GM15510 (cell line): ENCODE data around the gene ABCB10.

Source experiments
- POLR2A ChIP-seq: IDR thresholded peaks from 3 replicates; pipeline ENCODE4 v1.6.1; 2011; ENCODE audit warnings: borderline replicate concordance; ENCODE audit not compliant: insufficient read length; ENCODE audit errors: extremely low read depth

The ABCB10 gene

DNA sequence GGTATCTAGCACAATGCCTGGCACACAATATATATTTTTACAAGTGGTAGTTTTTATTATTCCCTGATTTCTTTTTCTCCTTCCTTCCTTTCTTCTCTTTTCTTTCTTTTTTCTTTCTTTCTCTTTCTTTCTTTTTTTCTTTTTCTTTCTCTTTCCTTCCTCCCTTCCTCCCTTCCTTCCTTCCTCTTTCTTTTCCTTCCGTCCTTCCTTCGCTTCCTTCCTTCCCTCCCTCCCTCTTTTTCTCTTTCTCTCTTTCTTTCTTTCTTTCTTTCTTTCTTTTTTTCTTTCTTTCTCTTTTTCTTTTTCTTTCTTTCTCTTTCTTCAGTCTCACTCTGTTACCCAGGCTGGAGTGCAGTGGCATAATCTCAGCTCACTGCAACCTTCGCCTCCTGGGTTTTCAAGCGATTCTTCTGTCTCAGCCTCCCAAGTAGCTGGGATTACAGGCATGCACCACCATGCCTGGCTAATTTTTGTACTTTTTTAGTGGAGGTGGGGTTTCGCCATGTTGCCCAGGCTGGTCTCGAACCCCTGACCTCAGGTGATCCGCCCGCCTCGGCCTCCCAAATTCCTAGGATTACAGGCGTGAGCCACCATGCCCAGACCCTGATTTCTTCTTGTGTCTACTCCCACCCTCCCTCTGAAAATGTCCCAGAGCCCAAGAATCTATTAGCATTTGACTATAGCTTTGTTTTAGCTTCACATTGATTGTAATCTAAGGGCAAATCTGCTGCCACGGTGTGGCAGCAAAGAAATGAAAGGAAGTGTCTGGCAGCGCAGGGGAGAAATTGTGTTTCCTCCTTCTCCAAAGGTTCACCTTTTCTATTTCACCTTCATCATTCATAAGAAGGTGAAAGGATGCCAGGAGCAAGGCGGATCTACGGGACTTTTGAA lies 19.9 kb upstream of the ABCB10 start:
- TF ChIP-seq POLR2A = no peak

DNA sequence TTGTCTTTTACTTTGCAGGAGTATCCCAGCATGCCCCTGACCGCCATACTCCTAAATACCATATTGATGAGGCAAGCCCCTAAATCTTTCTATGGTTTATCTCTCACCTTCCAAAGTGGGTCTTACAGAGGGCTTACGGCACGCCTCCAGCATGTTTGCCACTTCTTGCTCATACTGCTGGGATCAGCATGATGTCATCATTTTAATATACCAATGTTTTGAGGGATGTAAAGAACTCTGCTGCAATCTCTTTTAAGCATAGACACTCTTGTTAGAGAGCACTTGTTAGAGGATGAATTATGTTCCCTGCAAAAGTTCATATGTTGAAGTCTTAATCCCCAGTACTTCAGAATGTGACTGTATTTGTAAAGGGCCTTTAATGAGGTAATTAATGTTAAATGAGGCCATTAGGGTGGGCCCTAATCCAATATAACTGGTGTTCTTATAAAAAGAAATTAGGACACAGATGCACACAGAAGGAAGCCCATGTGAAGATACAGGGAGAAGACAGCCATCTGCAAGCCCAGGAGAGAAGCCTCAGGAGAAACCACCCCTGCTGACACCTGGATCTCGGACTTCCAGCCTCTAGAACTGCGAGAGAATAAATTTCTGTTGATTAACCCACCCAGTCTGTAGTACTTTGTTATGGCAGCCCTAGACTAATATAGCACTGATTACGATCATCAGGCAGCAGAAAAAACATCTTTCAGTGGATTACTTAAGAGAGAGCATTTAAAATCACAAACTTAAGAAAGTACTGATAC lies 16.4 kb upstream of the ABCB10 start:
- no peak for TF ChIP-seq POLR2A

DNA sequence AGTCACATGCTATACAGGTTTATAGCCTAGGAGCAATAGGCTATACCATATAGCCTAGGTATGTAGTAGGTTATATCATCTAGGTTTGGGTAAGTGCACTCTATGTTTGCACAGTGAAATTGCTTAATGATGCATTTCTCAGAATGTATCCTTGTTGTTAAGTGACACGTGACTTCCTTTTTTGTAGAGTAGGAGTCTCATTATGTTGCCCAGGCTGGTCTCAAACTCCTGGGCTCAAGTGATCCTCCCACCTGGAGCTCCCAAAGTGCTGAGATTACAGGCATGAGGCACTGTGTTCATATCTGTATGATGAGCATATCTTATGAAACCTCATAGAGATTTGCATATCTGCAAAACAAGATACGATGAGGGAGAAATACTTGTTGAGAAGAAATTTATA lies 13.8 kb upstream of the ABCB10 start:
- TF ChIP-seq POLR2A = no peak

DNA sequence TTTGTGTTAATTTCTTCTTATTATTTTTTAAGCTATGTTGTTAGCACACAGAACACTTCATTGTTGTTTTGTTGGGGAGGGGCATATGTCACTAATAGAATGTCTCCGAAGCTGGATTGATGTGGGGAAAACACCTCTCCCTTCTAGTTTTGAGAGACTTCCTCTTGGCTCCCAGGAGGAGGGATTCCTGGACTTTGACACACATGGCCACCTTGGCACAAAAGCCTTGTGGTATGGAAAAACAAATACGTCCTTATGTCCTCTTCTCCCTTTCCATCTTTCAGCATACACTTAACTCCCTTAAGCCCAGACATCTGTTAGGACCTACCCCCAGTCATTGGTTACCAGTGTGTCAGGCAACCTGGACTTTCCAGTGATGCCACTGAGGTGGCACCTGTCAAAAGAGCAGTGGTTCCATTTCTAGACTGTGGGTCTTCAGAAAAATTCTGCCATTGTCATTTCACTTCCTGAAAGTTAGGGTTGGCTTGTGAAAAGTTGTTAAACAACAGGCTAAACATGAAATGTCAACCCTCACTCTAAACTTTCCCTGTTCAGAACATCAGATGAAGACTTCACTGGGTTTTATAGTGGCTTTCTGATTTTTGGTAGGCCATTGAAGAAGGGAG lies 12.5 kb upstream of the ABCB10 start:
- TF ChIP-seq POLR2A = no peak

DNA sequence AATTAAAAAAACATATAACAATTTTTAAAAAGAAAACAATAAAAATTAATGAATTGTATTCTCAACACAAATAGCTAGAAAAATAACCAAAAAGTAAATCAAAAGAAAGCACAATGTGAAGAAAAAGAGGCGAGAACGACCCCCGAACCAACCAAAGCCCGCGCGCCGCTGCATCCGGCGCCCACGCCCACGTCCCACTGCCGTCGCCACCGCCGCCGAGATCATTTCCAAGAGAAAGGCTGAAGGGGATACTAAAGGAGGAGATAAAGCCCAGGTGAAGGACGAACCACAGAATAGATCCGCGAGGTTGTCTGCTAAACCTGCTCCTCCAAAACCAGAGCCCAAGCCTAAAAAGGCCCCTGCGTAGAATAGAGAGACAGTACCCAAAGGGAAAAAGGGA lies 11.8 kb upstream of the ABCB10 start:
- no peak for TF ChIP-seq POLR2A

DNA sequence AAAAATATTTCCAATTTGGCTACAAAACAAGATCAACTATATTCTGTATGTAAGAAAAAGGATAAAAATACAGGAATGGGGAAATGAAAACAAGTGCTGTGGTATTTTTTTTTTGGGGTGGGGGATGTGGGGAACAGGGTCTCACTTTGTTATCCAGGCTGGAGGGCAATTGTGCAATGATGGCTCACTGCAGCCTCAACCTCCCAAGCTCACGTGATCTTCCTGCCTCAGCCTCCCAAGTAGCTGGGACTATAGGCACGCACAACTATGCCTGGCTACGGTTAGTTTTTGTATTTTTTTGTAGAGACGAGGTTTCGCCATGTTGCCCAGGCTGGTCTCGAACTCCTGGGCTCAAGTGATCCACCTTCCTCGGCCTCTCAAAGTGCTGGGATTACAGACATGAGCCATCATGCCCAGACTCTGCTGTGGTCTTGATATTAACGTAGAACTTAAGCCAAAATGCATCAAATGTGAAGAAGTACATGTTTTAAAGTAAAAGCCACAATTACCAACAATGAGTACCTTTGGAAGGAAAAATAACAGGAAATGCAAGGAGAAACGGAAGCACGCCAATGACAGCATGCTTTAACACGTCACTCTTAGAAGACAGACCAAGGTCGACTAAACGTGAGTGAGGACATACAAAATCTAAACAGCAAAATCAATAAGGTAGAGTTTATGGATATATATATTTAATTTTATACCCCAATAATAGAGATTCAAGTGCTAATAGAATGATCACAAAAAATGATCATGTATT lies 8.8 kb upstream of the ABCB10 start:
- TF ChIP-seq POLR2A = no peak

DNA sequence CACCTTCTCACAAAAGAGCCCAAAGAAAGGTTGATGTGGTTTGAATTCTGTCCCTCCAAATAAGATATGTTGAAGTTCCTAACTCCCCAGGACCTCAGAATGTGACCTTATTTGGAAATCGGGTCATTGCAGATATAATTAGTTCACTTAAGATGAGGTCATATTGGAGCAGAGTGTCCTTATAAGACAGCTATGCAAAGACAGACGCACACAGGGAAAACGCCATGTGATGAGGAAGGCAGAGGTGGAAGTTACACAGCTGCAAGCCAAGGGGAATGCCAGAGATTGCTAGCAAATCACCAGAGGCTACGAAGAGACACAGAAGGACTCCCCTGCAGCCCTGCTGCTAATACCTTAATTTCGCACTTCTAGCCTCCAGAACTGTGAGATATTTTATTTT lies 5.2 kb upstream of the ABCB10 start:
- no peak for TF ChIP-seq POLR2A

DNA sequence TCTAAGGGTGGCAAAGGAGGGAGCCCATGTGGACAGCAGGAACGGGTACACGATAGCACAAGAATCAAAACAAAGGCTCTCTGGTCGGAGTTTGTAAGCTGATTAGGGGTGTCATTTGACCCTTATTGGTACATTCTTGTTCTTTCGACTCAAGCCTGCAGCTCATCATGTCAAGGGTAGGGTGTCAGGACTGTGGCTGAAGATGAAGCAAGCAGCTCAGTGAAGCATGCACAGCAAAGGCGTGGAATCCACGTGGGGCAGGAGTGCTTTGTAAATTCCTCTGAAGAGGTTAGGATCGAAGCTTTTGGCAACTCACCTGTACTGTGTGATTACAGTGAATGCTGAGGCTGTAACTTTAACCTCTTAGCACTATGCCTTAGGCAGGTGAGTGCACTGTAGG lies 4.7 kb upstream of the ABCB10 start:
- TF ChIP-seq POLR2A = no peak

DNA sequence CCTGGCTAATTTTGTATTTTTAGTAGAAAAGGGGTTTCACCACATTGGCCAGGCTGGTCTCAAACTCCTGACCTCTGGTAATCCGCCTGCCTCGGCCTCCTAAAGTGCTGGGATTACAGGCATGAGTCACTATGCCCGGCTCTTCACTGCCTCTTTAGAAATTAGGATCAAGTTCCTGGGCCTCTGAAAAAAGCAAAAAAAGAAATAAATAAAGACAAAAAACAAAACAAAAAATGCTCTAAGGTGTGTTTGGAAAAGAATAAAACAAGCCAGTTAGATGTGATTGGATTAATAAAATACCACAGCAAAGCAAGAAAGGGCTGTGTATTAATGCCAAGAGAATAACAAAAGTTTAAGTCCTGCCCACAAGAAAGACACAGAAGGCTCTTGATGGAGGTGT lies 4.2 kb upstream of the ABCB10 start:
- TF ChIP-seq POLR2A = no peak

DNA sequence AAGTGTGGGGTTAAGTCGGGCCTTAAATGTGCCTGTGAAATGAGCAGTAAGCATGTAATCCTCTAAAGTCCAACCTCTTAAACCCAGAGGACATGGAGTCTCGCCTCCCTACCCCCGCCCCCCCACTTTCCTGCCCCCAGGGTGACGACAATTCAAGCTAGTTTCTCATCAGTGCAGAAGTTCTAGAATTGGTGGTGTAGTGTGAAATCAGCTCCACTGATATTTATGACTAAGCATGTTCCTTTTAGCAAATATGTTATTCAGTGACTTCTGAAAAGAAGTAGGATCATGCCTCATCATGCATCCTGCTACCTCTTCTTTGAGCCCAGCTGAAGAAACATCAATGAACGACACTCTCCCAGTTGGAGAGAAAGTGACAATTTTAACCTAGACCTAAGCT lies 2.6 kb upstream of the ABCB10 start:
- no peak for TF ChIP-seq POLR2A

DNA sequence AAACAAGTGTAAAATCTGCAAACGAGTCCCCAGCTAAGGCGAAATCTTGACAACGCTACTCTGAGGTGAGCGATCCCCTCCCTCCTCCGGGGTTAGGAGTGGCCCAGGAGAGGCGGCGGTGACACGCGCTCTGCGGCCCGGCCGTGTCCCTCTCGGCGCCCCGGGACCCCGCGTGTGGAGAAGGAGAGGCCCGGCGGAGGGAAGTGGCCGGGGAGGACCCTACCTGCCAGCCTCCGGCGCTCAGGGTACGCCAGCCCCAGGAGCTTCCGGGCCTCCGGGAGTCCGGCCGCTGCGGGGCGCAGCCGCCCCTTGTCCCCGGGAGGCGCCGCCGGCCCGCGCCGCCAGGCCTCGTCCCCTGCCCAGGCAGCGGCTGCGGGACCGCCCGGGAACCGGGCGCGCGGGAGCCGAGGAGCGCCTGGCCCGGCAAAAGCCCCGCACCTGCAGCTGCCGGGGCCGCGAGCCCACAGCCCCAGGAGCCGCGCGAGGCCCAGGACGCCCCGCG lies 543 bp downstream of the ABCB10 start:
- no peak for TF ChIP-seq POLR2A

DNA sequence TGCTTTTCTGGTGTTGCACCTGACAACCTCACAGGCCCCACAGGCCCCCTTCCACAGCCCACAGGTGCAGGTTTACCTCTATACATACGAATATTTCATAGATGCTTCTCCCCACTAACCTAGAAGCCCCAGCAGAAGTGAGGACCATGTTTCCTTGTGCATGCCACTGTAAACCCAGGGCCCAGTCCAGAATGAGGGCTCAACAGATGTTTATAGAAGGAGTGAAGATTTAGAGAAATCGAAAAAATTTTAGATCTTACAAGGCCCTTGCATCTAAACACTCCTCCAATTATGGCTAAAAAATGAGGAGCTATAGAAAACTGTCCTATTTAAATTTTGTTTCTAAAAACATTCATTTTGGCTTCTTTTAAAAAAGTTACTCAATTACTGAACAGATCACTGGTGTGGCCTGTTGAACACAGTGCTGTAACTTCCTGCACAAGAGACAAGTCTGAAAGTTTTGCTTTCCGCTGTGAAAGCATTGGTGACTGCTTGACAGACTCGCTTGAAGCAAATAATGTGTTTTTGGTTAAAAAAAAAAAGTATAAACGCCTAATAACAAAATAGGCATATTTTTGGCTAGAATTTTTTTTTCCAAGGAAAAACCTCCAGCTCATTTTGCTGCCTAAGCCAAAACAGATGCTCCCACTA lies 1.2 kb downstream of the ABCB10 start:
- TF ChIP-seq POLR2A = no peak

DNA sequence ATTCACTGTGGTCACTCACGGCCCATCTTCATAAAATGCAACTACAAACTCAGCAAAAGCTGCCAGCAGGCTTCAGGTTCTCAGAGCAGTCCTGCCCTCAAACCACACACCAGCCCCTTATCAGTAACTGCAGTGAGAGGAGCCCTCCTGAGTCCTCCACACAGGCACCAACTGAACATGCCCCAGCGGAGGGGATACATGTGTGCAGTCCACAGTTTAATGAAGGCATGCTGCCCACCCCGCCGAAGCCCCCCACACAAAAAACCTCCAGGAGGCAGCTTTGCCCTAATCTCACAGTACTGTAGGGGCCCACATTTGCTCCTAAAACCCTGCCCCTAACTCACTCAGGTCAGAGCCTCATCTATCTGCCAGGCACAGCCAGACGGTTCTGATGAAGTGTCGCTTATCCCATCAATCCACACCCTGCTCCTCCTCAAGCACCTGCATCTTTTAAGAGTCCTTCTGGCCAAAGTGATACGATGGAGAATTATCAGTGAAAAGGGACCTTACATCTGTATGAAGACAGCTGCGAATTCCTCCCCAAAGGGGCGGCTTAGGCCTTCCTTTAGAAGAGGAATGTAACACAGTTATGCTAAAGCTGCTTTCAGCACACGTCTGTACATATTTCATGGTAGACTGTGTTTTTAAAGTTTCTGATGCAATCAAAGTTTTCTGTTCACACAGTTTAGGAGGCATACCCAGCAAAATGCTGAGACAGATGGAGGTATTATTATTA lies 3.5 kb downstream of the ABCB10 start:
- TF ChIP-seq POLR2A = no peak
